Brain microvascular endothelial cell (primary cell): ENCODE measurements around the gene RGS7.

Source experiments
- DNase-seq: peaks from one replicate; pipeline ENCODE4 v3.0.0-alpha.2; 2020
- H3K27ac ChIP-seq: fragments of 250-450 bp; sonication (Bioruptor Pico); 2 replicates; pipeline ENCODE4 v1.5.1; 2020; ENCODE audit warnings: mild to moderate bottlenecking, moderate library complexity
- H3K27me3 ChIP-seq: fragments of 250-450 bp; sonication (Bioruptor Pico); replicated peaks from 2 replicates; pipeline ENCODE4 v1.5.1; 2020; ENCODE audit warnings: mild to moderate bottlenecking
- H3K36me3 ChIP-seq: fragments of 250-450 bp; sonication (Bioruptor Pico); replicated peaks from 2 replicates; pipeline ENCODE4 v1.5.1; 2020; ENCODE audit warnings: mild to moderate bottlenecking
- H3K4me3 ChIP-seq: 2 replicates; pipeline ENCODE4 v1.5.1; 2011; ENCODE audit warnings: low read depth, mild to moderate bottlenecking, control low read depth, low read length, moderate library complexity
- CTCF ChIP-seq: IDR thresholded peaks from 2 replicates; pipeline ENCODE4 v1.5.1; 2011; ENCODE audit warnings: low read depth, mild to moderate bottlenecking, moderate library complexity, low read length, control low read depth, inconsistent platforms; ENCODE audit errors: missing control alignments
- in situ Hi-C: cut with HindIII; loops from 2 replicates; pipeline ENCODE4 v1.10.0; 2017; ENCODE audit warnings: low sequenced_read_pairs, low pct_ligation_motif_present

The RGS7 gene

DNA sequence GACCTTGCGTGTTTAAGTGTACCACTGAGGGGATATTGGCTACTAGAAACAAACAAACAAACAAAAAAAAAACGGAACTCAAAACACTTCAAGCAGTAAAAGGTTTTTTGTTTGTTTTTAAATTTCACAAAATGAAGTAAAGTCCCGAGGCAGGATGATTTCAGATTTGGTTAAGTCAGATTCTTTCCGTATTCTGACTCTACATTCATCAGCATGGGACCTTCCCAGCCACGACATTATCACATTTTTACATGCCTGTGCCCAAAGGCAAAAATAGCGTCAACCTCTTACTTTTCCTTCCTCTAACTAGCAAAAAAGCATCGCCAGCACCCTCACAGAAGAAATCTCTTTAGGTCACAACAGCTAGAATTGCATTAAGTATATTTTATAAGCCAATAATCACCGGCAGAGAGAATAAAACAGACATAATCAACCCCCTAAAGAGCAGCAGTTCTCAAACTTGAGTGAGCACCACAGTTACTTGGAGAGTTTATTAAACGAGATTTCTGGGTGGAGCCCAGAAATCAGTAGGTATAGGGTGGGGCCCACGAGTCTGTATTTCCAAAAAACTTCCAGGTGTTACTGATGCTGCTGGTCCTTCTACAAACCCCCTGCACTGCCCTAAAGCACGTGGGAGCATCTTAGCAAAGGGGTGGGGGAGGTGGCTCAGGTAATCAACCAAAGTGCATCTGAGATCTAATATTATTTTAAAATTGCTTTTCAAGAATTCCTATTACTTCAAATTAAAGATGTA lies 227.6 kb downstream of the RGS7 start:
- no peak for DNase-seq
- no peaks in the 10 kb centered on the region for H3K36me3 ChIP-seq
- no peak overlapping the region for H3K27ac ChIP-seq
- no peaks in the 10 kb centered on the region for H3K27me3 ChIP-seq
- in situ Hi-C loops: no loop called here
- no peak for TF ChIP-seq CTCF
- H3K4me3 ChIP-seq: no peak overlapping the region

- H3K27me3 ChIP-seq: no peaks in the 10 kb centered on the region
- in situ Hi-C loops: no loop called here
- TF ChIP-seq CTCF: no peak
- no peak for DNase-seq
- H3K4me3 ChIP-seq: no peak overlapping the region
- no peak overlapping the region for H3K27ac ChIP-seq
- H3K36me3 ChIP-seq: no peaks in the 10 kb centered on the region
These were observed 231.7 kb downstream of the RGS7 start for GRCh38 chr1:241125286-241125685.

DNA sequence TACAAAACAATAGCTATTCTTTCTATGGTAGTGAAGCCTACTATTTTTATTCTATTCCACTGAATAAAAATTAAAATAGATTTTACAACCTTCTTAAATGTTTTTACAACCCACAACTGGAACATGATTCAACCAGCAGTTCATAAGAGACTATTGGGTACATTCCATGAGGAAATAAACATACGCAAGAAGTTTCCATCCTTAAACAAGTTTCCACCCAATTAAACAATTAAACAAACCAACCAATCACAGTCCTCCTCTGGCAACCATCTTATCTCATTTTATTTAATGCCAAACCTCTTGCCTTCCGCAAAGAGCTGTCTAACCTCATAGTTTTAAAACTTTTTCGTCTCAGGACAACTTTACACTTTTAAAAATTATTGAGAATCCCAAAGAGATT lies 239.0 kb downstream of the RGS7 start:
- no peak for TF ChIP-seq CTCF
- Histone ChIP-seq H3K4me3 (no peak overlapping the region), H3K36me3 (no peaks in the 10 kb centered on the region), H3K27me3 (no peaks in the 10 kb centered on the region), H3K27ac (no peak overlapping the region)
- DNase-seq: no peak
- in situ Hi-C loops: no loop called here

DNA sequence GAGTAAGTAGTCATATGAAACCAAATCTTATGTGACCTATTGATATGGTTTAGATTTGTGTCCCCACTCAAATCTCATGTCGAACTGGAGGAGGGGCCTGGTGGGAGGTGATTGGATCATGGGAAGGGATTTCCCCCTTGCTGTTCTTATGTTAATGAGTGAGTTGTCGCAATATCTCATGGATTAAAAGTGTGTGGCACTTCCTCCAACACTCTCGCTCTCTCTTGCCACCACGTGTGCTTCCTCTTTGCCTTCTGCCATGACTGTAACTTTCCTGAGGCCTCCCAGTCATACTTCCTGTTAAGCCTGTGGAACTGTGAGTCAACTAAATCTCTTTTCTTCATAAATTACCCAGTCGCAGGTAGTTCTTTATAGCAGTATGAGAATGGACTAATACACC lies 241.2 kb downstream of the RGS7 start:
- Histone ChIP-seq H3K27ac (no peak overlapping the region), H3K4me3 (no peak overlapping the region), H3K27me3 (no peaks in the 10 kb centered on the region), H3K36me3 (no peaks in the 10 kb centered on the region)
- in situ Hi-C loops: no loop called here
- no peak for DNase-seq
- TF ChIP-seq CTCF: no peak

GRCh38 chr1:241114699-241115233 lies 242.2 kb downstream of the RGS7 start:
- Histone ChIP-seq H3K36me3 (no peaks in the 10 kb centered on the region), H3K4me3 (no peak overlapping the region), H3K27ac (no peak overlapping the region), H3K27me3 (no peaks in the 10 kb centered on the region)
- in situ Hi-C loops: no loop called here
- TF ChIP-seq CTCF: no peak
- DNase-seq: no peak

- in situ Hi-C loops: no loop called here
- H3K27ac ChIP-seq: no peak overlapping the region
- TF ChIP-seq CTCF: no peak
These were observed 243.4 kb downstream of the RGS7 start for GRCh38 chr1:241113557-241113956.

More at GRCh38 chr1:241113557-241113956, 243.4 kb downstream of the RGS7 start:
- H3K4me3 ChIP-seq: no peak overlapping the region
- H3K36me3 ChIP-seq: no peaks in the 10 kb centered on the region
- DNase-seq: no peak
- no peaks in the 10 kb centered on the region for H3K27me3 ChIP-seq
